NCI-H2171 (cell line): ENCODE results near the gene RPS10.
"Not testable (repeated sequence)": the region's sequence is repeated elsewhere in the genome, so short reads cannot be mapped to it uniquely, and the experiment has no call there.

Source experiments
- DNase-seq: peaks from one replicate; lab custom pipeline; 2025; lab: John Stamatoyannopoulos, UW

The RPS10 gene

DNA sequence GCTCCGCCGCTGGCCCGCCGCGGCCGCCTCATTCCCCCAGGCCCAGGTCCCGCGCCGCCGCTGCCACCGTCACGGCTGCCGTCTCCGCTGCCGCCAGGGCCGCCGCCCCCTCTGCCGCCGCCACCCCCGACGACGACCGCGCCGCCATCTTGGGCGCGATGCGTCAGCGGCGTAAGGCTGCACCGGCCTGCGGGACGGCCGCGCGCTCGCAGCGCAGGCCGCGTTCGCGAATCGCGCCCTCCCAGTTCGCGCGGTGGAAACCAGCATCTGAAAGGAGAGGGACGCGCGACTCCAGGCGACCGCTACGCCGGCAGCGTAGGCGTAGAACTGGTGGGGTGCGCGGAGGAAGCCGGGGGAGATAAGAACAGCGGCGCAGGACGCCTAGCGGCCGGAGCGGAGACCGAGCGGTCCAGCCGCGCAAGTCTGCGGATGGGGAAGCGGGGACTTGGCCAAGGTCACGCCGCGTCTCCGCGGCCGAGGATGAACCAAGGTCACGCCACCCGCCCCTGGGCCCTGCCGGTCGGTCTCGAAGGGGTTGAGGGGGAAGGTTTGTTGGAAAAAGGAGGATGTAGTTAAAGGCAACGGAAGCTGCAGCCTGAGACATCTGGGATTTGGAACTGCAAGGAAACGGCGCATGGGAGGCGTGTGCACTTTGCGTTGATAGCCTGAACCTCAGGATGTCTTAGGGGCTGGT, 33.2 kb downstream of the RPS10 start, which contains the start of gene NUDT3:
TSS of gene NUDT3 (minus strand) at position 173 of the 694 bp plus-strand sequence. CDS start 307 bp downstream, outside the sequence.
- DNase-seq, result peak; percentile 94

DNA sequence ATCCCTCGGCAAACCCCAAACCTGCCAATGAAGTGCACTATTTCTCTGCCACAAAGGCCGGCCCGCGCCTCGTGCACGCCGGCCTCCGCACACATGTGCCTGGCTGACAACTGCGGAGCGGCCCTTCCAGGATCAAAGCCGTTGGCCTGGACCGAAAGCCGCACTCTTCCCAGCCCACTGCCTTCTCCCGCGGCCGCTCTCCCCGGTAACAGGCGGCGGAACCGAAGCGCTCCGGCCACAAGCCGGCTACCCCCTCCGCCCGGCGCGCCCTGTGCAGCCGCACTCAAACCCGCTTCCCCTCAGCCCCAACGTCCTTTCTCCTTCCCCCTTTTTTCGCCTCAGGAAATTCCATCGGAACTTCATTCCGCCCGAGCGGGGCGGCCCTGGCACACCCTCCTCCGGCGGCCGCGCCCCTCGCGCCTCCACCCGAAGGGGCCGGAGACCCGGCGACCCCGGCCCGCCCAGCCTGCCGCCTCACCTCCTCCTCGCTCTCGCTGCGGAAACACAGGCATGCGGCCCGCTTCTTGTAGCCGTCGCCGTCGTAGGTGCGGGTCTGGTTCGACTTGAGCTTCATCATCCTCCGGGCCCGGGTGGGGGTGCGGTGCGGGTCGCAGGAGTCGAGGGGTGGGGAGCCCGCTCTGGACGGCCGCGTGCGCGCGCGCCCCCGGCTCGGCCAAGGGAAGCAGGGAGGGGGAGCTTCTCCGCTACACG, 33.9 kb downstream of the RPS10 start:
- peak; percentile 63 for DNase-seq

DNA sequence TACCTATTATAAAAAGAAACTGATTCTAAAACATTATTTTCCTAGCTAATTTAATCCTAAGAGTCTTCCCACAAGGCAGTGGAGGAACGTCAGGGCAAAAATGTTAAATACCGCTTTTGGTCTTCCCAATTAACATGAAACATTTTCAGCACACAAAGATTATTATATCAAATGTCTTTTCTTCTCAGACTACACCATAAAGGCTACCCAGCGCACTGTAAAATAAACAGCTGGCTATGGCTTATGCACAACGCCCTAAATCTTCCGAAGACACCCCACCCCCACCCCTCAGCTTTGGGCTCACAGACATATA, 34.4 kb downstream of the RPS10 start:
- peak; percentile 77 for DNase-seq

DNA sequence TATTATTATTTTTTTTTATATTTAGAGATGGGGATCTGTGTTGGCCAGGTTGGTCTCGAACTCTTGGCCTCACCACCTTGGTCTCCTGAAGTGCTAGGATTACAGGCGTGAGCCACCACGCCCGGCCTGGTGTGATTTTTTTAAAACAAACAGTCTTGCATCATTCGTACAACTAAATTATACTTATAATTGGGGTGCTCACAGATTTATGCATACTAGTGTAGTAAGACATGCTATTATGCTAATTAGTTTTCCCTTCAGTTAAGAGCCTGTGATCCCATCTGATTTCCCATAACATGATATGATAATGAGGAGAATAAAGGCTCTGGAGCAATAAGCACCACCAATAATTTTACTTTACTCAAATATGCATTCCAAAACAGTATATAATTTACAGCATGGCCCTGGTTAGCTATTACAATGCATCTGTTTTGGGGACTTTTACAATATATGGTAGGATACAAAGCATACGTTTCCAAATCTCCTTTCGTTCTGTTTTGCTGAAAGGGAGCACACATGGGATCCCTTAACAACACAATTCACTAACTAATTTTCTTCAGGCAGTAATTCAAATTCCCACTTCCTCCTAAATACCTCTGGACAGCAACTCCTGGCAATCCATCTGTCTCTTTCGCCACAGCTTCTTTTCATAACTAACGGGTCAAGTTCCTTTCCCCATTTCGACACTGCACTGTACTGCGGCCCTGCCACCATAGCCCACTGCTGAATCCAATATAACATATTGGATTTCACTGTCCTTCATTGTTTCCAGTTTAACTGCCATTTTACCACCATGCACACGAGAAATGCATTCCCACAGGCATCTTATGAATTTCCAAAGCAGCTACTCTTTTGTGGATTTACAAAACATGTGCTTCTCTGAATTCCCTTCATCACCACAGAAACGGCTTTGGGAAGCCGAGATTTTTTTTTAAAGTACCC, 35.1 kb downstream of the RPS10 start:
- peak; percentile 18 for DNase-seq

DNA sequence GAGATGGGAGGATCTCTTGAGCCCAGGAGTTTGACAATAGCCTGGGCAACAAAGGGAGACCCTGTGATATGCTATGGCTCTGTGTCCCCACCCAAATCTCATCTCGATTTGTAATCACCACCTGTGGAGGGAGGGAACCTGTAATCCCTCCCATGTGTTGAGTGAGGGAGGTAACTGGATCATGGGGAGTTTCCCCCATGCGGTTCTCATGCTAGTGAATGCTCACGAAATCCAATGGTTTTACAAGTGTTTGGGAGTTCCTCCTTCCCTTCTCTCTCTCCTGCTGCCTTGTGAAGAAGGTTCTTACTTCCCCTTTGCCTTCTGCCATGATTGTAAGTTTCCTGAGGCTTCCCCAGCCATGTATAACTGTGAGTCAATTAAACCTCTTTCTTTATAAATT, 36.8 kb downstream of the RPS10 start:
- DNase-seq, result no peak

DNA sequence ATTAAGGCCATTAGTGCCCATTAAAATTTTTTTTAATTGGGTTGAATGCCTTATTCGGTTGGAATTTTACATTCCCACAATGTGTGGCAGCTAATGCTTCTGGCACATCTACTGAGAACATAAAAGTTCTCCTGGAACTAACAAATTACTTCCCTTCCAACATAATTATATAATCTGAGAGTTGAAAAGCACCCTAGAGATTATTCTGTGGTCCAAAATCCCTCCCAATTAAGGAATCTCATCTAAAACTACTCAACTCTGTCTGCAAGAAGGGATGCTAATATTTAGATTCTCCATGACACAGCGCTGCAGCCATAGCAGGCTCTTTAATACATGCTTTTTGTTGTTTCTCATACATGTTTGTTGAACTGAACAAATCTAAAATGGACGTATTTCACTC, 37.4 kb downstream of the RPS10 start:
- no peak for DNase-seq

DNA sequence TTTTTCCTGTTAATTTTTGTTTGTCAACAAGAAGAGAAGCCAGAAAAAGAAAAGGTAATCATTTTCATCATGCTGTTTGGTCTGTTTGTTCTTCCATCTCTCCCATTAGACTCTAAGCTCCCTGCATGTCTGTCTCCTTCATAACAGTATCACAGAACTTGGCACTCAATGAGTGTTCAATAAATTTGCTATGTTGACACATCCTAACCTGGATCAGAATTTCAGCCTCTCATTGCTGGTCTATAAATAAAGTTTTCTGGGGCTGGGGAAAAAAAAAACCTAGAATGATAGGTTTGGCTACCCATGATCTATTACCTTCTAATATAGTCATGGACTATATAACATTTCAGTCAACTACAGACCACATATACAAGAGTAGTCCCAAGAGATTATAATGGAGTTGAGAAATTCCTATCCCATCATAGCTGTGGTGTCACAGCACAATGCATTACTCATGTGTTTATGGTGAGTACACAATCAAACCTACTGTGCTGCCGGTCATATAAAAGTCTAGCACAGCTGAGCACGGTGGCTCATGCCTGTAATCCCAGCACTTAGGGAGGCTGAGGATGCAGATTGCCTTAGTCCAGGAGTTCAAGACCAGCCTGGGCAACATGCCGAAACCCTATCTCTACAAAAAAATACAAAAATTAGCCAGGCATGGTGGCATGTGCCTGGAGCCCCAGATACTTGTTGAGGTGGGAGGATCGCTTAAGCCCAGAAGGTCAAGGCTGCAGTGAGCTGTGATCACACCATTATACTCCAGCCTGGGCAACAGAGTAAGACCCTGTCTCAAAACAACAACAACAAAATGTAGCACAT, 39.3 kb downstream of the RPS10 start:
- DNase-seq, result no peak

DNA sequence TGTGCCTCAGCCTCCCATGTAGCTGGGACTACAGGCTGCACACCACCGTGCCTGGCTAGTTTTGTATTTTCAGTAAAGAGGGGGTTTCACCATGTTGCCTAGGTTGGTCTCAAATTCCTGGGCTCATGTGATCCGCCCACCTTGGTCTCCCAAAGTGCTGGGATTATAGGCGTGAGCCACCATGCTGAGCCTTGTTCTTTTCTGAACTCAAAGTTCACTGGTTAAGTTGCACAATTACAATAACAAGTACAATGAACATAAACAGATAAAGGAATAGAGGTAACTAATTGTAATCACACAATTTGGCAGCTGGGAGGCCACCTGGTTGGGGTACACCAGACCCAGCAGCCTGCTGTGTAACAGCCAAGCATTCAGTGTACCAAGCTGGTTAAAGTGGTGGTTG, 40.1 kb downstream of the RPS10 start:
- no peak for DNase-seq

DNA sequence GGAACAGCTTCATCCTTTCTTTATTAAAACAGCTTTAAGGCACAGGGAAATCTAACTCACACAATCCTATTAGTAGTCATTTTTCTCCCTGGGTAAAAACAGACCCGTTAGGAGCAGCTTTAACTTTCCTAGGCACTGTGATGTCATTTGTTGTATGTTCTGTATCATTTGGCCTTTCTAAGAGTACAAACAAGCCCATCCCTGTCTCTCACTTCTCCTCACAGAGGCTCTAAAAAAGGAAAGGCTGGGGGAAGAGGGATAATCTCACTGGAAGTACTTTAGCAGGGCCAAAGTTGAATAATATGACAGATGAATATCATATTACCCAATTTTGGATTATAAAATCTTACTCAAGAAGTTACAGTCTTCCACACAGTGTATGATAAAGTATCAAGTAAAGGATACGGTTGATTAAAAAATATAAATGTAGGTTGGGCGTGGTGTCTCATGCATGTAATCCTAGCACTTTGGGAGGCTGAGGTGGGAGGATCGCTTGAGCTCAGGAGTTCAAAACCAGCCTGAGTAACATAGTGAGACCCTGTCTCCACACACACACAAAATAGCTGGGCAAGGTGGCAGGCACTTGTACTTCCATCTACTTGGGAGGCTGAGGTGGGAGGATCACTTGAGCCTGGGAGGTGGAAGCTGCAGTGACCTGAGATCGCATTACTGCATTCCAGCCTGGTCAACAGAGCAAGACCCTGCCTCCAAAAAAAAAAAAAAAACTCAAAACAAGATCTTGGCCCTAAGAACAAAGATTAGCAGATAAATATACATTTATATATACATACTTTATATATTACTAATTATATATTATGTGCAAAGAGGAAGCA, 41.3 kb downstream of the RPS10 start:
- DNase-seq, result no peak

DNA sequence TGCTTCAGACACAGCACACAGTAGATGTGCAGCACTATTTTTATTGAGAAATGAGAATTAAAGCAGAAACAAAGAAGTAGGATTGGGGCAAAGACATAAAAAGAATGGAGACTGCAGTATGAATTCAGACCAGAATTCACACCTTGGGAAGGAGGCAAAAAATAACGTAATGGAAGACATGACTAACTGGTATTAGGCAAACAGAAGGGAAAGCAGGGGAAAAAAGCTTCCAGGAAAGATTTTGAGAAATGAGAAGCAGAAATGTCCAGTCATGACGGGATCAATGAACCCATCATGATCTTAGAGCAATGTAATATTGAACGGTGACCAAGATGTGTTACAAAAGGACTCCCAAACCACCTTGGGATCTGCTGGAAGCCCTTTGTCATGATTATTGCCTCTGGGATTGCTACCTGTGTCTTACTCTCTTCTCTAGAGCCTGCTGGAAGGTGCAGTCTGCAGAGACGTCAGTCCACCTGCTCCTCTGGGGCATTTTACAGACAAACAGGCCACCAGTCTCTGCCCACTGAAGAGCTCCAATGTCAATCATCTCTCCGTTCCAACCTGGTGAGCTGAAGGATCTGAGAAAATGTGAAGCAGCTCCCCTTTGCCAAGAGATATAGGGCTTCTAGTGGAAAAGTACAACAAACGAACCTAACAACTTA, 42.1 kb downstream of the RPS10 start:
- DNase-seq, result no peak

DNA sequence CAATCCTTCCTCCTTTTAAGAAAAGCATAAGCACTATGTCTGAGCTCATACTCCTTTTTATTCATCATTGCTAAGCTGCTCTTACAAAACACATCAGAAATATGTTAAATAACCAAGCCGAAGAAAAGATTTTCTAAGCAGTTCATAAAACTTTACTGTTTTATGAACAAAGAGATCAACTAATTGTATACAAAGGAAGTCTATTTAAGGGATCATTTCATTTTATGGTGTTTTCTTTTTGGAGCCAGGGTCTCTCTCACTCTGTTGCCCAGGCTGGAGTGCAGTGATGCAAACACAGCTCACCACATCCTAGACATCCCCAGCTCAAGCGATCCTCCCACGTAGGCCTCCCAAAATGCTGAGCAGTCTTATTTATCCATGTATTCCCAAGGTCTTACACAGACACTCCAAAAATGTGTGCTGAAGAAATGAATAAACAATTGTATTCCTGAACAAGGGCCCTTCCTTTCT, 42.7 kb downstream of the RPS10 start:
- DNase-seq, result no peak

DNA sequence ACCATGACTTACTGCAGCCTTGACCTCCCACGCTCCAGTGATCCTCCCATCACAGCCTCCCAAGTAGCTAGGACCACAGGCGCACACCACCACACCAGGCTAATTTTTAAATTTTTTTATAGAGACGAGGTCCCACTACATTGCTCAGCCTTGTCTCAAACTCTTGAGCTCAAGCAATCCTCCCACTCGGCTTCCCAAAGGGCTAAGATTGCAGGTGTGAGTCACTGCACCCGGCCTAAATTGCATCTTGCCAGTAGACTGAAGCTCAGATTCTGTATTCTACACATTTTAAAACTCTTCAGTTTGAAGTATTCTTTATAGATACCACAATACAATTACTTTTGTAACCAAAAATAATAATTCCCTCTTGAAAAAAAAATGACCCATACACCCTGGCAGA, 44.8 kb downstream of the RPS10 start:
- DNase-seq, result no peak

DNA sequence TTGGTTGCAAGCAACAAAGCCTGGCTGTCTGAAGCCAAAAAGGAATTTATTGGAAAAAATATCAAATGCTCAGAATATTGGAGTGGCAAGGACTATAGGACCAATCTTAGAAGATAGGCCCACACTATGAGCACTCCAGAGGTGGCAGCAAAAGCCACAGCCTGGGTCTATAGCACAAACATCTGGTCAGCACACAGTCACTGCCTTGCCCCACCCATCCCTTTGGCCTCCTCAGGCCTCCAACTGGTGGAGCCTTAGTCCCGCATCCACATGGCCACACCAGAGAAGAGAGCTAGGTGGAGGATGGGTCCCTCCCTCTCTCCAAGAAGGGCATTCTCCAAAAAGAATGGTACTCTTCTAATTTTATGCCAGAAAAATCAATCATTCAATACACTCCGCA, 47.4 kb downstream of the RPS10 start:
- no peak for DNase-seq

DNA sequence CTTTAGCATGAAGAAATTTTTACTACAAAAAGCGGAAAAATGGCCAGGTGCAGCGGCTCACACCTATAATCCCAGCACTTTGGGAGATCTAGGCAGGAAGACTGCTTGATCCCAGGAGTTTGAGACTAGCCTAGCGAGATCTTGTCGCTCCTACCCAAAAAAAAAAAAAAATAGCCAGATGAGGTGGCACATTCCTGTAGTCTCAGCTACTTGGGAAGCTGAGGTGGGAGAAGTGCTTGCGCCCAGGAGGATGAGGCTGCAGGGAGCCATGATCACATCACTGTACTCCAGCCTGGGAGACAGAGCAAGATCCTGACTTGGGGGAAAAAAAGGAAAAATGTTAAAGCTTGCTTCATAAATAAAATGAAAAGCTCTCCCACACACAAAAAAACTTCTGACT, 47.9 kb downstream of the RPS10 start:
- no peak for DNase-seq

DNA sequence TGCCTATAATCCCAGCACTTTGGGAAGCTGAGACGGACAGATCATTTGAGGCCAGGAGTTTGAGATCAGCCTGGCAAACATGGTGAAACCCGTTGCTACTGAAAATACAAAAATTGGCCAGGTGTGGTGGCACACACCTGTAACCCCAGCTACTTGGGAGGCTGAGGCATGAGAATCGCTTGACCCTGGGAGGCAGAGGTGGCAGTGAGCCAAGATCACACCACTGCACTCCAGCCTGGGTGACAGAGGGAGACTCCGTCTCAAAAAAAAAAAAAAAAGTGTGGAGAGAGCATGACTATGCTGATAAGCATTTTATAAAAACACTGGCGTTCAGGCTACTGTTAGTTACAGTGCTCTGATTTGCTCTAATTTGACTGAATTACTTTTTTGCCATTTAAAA, 48.3 kb downstream of the RPS10 start:
- not testable (repeated sequence) for DNase-seq

DNA sequence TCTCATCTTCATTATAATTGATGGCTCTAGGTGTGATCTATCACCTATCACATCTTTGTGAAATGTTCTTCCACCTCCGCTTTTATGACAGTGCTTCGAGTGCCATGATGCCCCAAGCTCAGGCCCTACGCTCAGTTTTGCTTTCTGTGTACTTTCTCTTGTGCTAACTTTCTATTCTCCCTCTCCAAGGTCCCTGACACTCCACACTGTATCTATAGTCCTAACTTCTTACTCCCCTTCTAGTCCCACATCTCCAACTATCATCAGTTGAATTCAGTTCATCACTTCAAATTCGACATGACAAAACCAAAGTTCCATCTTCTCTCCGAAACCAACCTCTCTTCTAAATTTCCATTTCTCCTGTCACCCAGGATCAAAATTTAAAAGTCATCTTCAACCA, 50.0 kb downstream of the RPS10 start:
- no peak for DNase-seq

DNA sequence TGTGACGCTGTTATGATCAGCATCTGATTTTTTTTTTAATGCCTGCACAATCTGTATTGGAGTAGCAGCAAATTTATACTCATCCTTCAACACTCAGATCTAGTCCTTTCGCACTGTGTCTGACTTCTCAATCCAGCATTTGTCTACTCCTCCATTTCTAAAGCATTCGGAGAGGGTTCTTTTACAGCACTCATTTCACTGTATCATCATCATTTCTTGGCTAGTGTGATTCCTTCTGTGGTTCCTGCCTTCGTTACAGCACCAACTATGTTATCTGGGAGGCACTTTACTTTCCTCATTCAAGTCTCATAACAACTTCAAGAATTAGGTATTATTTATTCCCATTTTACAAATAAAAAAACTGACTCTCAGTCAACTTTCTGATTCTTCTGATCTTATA, 51.4 kb downstream of the RPS10 start:
- no peak for DNase-seq

DNA sequence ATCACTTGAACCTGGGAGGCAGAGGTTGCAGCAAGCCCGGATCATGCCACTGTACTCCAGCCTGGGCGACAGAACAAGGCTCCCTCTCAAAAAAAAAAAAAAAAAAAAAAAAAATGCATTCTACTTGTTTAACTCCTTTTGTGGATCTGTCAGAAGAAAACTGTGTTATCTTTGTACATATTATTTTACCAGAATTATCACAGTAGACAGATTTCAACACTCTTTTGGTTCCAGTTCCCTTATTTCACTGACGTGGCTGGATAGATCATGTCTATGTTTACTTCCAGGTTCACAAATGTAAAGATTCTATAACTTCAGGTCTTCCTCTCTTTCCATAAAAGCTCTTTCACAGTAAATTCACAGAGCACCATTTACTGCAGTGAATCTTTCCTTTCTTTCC, 51.8 kb downstream of the RPS10 start:
- DNase-seq, result no peak

DNA sequence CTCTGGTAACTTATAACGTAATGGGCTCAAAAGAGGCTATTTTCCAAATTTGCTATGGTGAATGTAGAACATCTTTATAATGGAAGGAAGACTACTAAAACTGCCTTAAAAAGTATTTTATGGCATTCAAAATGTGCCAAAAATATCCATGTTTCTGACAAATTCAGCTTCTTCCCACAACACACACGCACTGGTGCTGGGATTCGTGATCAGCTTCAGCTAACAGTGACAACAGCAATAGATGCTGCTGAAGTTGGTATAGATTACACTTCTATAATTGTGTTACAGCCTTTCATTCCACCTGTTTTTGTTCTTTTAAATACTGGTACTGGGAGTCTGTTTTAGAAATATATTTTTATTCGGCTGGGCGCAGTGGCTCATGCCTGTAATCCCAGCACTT, 52.4 kb downstream of the RPS10 start:
- no peak for DNase-seq

DNA sequence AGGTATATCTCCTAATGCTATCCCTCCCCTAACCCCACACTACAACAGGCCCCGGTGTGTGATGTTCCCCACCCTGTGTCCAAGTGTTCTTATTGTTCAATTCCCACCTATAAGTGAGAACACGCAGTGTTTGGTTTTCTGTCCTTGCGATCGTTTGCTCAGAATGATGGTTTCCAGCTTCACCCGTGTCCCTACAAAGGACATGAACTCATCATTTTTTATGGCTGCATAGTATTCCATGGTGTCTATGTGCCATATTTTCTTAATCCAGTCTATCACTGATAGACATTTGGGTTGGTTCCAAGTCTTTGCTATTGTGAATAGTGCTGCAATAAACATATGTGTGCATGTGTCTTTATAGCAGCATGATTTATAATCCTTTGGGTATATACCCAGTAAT, 54.0 kb downstream of the RPS10 start:
- DNase-seq, result not testable (repeated sequence)
